Activated CD8-positive, alpha-beta T cell treated with anti-CD3 and anti-CD28 coated beads for 36 hours (primary cell): ENCODE data around the gene RDH16. TPM values are rescaled to one million over a fixed set of nuclear protein-coding genes. Genes with fewer than 3 reads are reported as not detected.
"Not testable (repeated sequence)": the region's sequence is repeated elsewhere in the genome, so short reads cannot be mapped to it uniquely, and the experiment has no call there.

Experiments
- ATAC-seq: fragments of 200-7000 bp; cut with Tn5 transposase; one replicate; pipeline ENCODE4 v1.10.0; 2021; ENCODE audit warnings: mild to moderate bottlenecking, moderate library complexity
- CTCF ChIA-PET: fragments of 350-600 bp; sonication (Branson Sonifier 250); formaldehyde crosslinking; loops from one replicate; lab custom pipeline; 2021; ENCODE audit warnings: antibody characterized with exemption; lab: Charles Lee
- POLR2A ChIA-PET: fragments of 350-600 bp; sonication (Branson Sonifier 250); formaldehyde crosslinking; loops from one replicate; lab custom pipeline; 2021; ENCODE audit warnings: antibody characterized with exemption; lab: Charles Lee
- DNase-seq: peaks from one replicate; pipeline ENCODE4 v3.0.0-alpha.2; 2020
- H3K27ac Mint-ChIP-seq: one replicate; pipeline ENCODE4 v1.8.0; 2021; ENCODE audit warnings: mild to moderate bottlenecking, mixed read lengths
- H3K27me3 Mint-ChIP-seq: one replicate; pipeline ENCODE4 v1.8.0; 2021; ENCODE audit warnings: mixed read lengths
- H3K36me3 Mint-ChIP-seq: one replicate; pipeline ENCODE4 v1.8.0; 2021; ENCODE audit warnings: low read depth, mixed read lengths
- H3K4me1 Mint-ChIP-seq: one replicate; pipeline ENCODE4 v1.8.0; 2021; ENCODE audit warnings: low read depth, mixed read lengths
- H3K4me3 Mint-ChIP-seq: one replicate; pipeline ENCODE4 v1.8.0; 2021; ENCODE audit warnings: mild to moderate bottlenecking, moderate library complexity, mixed read lengths
- H3K9me3 Mint-ChIP-seq: one replicate; pipeline ENCODE4 v1.8.0; 2021; ENCODE audit warnings: mixed read lengths
- intact Hi-C: fragments of 100-400 bp; cut with micrococcal nuclease; formaldehyde crosslinking; loops from one replicate; pipeline ENCODE4 v1.10.0; 2022
- total RNA-seq, 2 experiments: library from RNA; stranded (reverse); gene quantifications; one replicate each; pipeline ENCODE4 v1.2.3, GENCODE V29; 2021
- TF ChIP-seq, protein P1 (sequence below): fragments of 200-600 bp; IDR thresholded peaks from one replicate; pipeline ENCODE4 v1.8.0; 2022; ENCODE audit warnings: antibody characterized with exemption, mild to moderate bottlenecking

RDH16 gene
- total RNA-seq, 2 experiments from 2014 or later: 0.34 to 0.36 TPM

- intact Hi-C loops: no loop called here
- H3K27ac Mint-ChIP-seq: no peak overlapping the region
- TF ChIP-seq, protein P1, sequence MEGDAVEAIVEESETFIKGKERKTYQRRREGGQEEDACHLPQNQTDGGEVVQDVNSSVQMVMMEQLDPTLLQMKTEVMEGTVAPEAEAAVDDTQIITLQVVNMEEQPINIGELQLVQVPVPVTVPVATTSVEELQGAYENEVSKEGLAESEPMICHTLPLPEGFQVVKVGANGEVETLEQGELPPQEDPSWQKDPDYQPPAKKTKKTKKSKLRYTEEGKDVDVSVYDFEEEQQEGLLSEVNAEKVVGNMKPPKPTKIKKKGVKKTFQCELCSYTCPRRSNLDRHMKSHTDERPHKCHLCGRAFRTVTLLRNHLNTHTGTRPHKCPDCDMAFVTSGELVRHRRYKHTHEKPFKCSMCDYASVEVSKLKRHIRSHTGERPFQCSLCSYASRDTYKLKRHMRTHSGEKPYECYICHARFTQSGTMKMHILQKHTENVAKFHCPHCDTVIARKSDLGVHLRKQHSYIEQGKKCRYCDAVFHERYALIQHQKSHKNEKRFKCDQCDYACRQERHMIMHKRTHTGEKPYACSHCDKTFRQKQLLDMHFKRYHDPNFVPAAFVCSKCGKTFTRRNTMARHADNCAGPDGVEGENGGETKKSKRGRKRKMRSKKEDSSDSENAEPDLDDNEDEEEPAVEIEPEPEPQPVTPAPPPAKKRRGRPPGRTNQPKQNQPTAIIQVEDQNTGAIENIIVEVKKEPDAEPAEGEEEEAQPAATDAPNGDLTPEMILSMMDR: no peak
- CTCF ChIA-PET: interaction anchor here (1.3 to 2.1 kb wide), 2 partner anchors 10 to 203 kb away, joined by 3 to 10 read pairs; no protein-coding TSS in a partner anchor
- H3K9me3 Mint-ChIP-seq: no peaks in the 10 kb centered on the region
- DNase-seq: no peak
- POLR2A ChIA-PET: no interaction called here
- ATAC-seq: no peak
- H3K4me1 Mint-ChIP-seq: no peaks in the 10 kb centered on the region
- H3K4me3 Mint-ChIP-seq: no peak overlapping the region
- no peaks in the 10 kb centered on the region for H3K36me3 Mint-ChIP-seq
- no peaks in the 10 kb centered on the region for H3K27me3 Mint-ChIP-seq
Measured at GRCh38 chr12:56978397-56979138, 21.2 kb upstream of the RDH16 start.

DNA sequence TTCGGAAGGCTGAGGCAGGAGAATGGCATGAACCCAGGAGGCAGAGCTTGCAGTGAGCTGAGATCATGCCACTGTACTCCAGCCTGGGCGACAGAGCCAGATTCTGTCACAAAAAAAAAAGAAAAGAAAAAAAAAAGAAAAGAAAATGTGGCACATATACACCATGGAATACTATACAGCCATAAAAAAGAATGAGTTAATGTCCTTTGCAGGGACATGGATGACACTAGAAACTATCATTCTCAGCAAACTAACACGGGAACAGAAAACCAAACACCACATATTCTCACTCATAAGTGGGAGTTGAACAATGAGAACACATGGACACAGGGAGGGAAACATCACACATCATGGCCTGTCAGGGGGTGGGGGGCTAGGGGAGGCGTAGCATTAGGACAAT, 20.0 kb upstream of the RDH16 start:
- H3K27ac Mint-ChIP-seq, H3K4me1 Mint-ChIP-seq, H3K27me3 Mint-ChIP-seq, CTCF ChIA-PET, intact Hi-C loops, ATAC-seq, H3K4me3 Mint-ChIP-seq, DNase-seq, H3K9me3 Mint-ChIP-seq, H3K36me3 Mint-ChIP-seq, POLR2A ChIA-PET: not testable (repeated sequence)

- H3K4me1 Mint-ChIP-seq, H3K27me3 Mint-ChIP-seq, H3K4me3 Mint-ChIP-seq, CTCF ChIA-PET, ATAC-seq, intact Hi-C loops, H3K36me3 Mint-ChIP-seq, DNase-seq, H3K27ac Mint-ChIP-seq, POLR2A ChIA-PET, H3K9me3 Mint-ChIP-seq: not testable (repeated sequence)
Measured at GRCh38 chr12:56974224-56974623, 16.8 kb upstream of the RDH16 start.

- H3K9me3 Mint-ChIP-seq, intact Hi-C loops, H3K4me3 Mint-ChIP-seq, H3K27ac Mint-ChIP-seq, H3K36me3 Mint-ChIP-seq, CTCF ChIA-PET, DNase-seq, ATAC-seq, H3K27me3 Mint-ChIP-seq, H3K4me1 Mint-ChIP-seq, POLR2A ChIA-PET: not testable (repeated sequence)
Measured at GRCh38 chr12:56968910-56969309, 11.5 kb upstream of the RDH16 start.

DNA sequence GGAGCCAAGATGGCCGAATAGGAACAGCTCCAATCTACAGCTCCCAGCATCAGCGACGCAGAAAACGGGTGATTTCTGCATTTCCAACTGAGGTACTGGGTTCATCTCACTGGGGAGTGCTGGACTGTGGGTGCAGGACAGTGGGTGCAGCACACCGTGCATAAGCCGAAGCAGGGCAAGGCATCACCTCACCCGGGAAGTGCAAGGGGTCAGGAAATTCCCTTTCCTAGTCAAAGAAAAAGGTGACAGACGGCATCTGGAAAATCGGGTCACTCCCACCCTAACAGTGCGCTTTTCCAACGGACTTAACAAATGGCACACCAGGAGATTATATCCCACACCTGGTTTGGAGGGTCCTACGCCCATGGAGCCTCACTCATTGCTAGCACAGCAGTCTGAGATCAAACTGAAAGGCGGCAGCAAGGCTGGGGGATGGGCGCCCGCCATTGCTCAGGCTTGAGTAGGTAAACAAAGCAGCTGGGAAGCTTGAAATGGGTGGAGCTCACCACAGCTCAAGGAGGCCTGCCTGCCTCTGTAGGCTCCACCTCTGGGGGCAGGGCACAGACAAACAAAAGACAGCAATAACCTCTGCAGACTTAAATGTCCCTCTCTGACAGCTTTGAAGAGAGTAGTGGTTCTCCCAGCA, 8.7 kb upstream of the RDH16 start:
- H3K9me3 Mint-ChIP-seq, H3K27ac Mint-ChIP-seq, ATAC-seq, H3K27me3 Mint-ChIP-seq, H3K4me3 Mint-ChIP-seq, DNase-seq, H3K36me3 Mint-ChIP-seq, POLR2A ChIA-PET, intact Hi-C loops, H3K4me1 Mint-ChIP-seq: not testable (repeated sequence)
- CTCF ChIA-PET: interaction anchor here (1.5 kb wide), 1 partner anchor 35 kb away, joined by 4 read pairs; no protein-coding TSS in a partner anchor

DNA sequence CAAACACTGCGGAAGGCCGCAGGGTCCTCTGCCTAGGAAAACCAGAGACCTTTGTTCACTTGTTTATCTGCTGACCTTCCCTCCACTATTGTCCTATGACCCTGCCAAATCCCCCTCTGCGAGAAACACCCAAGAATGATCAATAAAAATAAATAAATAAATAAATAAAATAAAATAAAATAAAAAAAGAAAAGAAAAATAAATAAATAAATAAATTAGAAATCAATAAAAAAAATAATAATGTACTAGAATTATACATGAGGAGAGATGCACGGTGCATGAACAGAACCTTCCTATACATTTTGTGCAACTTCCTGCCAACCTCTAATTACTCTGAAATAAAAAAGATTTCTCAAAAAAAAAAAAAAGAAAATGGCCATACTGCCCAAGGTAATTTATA, 7.7 kb upstream of the RDH16 start:
- ATAC-seq, H3K27me3 Mint-ChIP-seq, POLR2A ChIA-PET, intact Hi-C loops, H3K27ac Mint-ChIP-seq, DNase-seq, H3K36me3 Mint-ChIP-seq, H3K9me3 Mint-ChIP-seq, H3K4me3 Mint-ChIP-seq, H3K4me1 Mint-ChIP-seq: not testable (repeated sequence)
- CTCF ChIA-PET: interaction anchor here (1.5 kb wide), 1 partner anchor 36 kb away, joined by 4 read pairs; no protein-coding TSS in a partner anchor

GRCh38 chr12:56963557-56963956, 6.1 kb upstream of the RDH16 start:
- POLR2A ChIA-PET, intact Hi-C loops, H3K4me3 Mint-ChIP-seq, H3K4me1 Mint-ChIP-seq, DNase-seq, H3K27me3 Mint-ChIP-seq, H3K9me3 Mint-ChIP-seq, H3K27ac Mint-ChIP-seq, CTCF ChIA-PET, H3K36me3 Mint-ChIP-seq, ATAC-seq: not testable (repeated sequence)

- not testable (repeated sequence) for H3K27me3 Mint-ChIP-seq, H3K4me1 Mint-ChIP-seq
Measured at GRCh38 chr12:56962247-56962646, 4.8 kb upstream of the RDH16 start.

More at GRCh38 chr12:56962247-56962646, 4.8 kb upstream of the RDH16 start:
- H3K9me3 Mint-ChIP-seq, intact Hi-C loops, H3K36me3 Mint-ChIP-seq, H3K27ac Mint-ChIP-seq, CTCF ChIA-PET, ATAC-seq, H3K4me3 Mint-ChIP-seq, DNase-seq: not testable (repeated sequence)
- POLR2A ChIA-PET: interaction anchor here (1.8 kb wide), 1 partner anchor 10 kb away, joined by 4 read pairs; no protein-coding TSS in a partner anchor
